ENCODE measurements around the gene SLIT3.

GRCh38 chr5:168936511-168936910, 364.4 kb downstream of the SLIT3 start:
- TF ChIP-seq, protein P1, sequence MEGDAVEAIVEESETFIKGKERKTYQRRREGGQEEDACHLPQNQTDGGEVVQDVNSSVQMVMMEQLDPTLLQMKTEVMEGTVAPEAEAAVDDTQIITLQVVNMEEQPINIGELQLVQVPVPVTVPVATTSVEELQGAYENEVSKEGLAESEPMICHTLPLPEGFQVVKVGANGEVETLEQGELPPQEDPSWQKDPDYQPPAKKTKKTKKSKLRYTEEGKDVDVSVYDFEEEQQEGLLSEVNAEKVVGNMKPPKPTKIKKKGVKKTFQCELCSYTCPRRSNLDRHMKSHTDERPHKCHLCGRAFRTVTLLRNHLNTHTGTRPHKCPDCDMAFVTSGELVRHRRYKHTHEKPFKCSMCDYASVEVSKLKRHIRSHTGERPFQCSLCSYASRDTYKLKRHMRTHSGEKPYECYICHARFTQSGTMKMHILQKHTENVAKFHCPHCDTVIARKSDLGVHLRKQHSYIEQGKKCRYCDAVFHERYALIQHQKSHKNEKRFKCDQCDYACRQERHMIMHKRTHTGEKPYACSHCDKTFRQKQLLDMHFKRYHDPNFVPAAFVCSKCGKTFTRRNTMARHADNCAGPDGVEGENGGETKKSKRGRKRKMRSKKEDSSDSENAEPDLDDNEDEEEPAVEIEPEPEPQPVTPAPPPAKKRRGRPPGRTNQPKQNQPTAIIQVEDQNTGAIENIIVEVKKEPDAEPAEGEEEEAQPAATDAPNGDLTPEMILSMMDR (IDR thresholded peaks at IDR 0.05), result no peak
- TF ChIP-seq POLR2A (IDR thresholded peaks at IDR 0.05; ENCODE audit: low read depth), result no peak
- TF ChIP-seq EP300 (IDR thresholded peaks at IDR 0.05), result no peak

Data from esophagus muscularis mucosa (tissue), 4 donors.